OCI-M1 (cell line): ENCODE results near the gene UGCG.
A peak's percentile ranks its signal among the peaks of the same experiment; 100 is the strongest.
"Not testable (repeated sequence)": the region's sequence is repeated elsewhere in the genome, so short reads cannot be mapped to it uniquely, and the experiment has no call there.

Source experiments
- DNase-seq: peaks from one replicate; lab custom pipeline; 2025; lab: John Stamatoyannopoulos, UW

Gene UGCG

DNA sequence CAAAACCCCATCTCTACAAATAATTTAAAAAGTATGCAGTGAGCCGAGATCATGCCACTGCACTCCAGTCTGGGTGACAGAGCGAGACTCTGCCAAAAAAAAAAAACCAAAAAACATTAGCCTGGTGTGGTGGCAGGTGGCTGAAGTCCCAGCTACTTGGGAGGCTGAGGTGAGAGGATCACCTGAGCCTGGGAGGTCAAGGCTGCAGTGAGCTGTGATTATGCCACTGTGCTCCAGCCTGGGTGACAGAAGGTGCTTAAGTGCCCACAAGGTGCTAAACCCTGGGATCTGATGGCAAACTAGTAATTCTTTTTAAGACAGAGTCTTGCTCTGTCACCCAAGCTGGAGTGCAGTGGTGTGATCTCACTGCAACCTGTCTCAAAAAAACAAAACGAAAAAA lies 5.7 kb upstream of the UGCG start:
- not testable (repeated sequence) for DNase-seq

DNA sequence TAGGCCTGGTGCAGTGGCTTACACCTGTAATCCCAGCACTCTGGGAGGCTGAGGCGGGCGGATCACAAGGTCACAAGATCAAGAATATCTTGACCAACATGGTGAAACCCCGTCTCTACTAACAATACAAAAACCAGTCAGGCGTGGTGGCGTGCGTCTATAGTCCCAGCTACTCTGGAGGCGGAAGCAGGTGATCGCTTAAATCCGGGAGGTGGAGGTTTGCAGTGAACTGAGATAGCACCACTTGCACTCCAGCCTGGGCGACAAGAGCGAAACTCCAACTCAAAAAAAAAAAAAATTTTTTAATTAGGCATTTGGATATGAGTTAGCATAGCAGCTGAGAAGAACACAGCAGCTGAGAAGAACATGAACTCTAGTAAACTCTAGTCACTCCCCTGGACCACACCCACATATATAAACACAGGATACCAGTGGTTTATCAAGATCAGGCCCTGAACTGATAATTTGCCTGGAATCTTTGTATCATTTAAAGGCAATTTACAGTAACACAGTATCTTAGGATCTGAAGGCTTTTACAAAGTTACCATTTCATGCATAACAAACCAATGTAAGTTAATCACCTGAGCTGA lies 4.6 kb upstream of the UGCG start:
- peak; percentile 54 for DNase-seq

GRCh38 chr9:111896942-111897600 lies 457 bp downstream of the UGCG start:
- DNase-seq, result no peak

- DNase-seq, result peak; percentile 73
These were observed 1.1 kb downstream of the UGCG start for GRCh38 chr9:111897601-111898137.

DNA sequence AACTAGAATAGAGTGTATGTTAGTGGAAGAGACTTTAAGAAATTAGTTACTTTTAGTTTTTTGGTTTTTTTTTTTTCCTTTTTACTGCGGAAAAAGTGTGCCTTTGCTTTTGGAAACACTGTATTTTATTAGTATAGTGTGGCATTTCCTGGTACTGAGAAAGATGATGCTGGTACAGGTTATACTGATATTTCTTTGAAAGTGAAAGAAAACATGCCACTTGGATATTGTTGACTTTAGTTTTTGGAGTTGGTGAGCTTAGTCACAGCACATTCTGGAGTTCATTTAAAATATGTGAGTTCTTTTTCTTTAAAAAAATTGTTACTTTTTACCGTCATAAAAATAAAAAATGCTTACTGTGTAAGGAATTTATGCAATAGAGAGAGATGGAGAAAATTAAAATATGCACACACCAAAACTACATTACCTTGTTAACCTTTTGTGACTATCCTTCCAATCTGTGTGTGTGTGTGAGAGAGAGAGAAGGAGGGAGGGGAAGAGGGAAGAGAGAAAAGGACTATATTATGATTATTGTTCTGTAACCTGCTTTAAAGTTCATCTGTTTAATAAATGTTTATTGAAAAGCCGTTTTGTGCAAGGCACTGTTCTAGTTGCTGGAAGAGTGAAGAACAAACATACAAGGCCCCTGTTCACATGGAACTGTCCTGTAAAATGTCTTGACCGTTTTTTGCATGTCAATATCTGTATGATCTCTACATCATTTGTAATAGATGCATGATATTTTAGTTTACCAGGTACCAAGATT lies 1.9 kb downstream of the UGCG start:
- peak; percentile 51 for DNase-seq

- DNase-seq, result no peak
These were observed 3.7 kb downstream of the UGCG start for GRCh38 chr9:111900151-111900857.

- no peak for DNase-seq
These were observed 4.4 kb downstream of the UGCG start for GRCh38 chr9:111900858-111901612.

- no peak for DNase-seq
These were observed 6.0 kb downstream of the UGCG start for GRCh38 chr9:111902391-111903139.

GRCh38 chr9:111903535-111903934 lies 6.9 kb downstream of the UGCG start:
- DNase-seq, result not testable (repeated sequence)

GRCh38 chr9:111904026-111904425 lies 7.4 kb downstream of the UGCG start:
- DNase-seq, result no peak

DNA sequence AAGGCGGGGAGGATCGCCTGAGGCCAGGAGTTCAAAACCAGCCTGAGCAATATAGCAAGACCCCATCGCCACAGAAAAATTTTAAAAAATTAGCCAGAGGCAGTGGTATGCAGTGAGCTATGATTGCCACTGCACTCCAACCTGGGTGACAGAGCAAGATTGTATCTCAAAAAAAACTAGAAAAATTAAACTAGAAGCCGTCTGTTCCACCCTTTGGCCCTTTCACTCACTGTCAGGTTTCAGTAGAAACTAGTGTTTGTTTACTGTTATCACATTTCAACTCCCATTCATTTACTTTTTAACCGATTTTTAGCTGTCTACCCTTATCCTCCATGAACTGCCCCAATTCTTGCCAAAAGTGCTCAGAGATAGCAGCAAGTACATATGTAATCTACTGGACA lies 8.3 kb downstream of the UGCG start:
- no peak for DNase-seq

DNA sequence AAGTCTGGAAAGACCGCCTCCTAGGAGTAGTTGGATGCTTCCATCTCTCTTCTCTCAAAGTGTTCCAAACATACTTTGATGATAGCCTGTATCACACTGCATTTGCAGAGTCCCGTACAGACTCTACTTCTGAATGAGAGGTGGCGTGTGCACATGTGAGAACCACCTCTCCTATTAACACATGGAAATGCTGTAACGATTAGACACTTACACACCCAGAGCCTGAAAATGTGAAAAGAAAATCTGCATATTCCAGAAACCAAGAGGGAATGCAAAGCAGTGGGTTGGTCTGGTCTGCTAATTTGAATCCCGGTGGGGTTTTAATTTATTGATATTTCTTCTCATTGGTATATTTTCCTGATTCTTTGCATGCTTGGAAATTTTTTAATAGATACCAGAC lies 10.5 kb downstream of the UGCG start:
- no peak for DNase-seq

- peak; percentile 19 for DNase-seq
These were observed 12.8 kb downstream of the UGCG start for GRCh38 chr9:111909444-111909843.

DNA sequence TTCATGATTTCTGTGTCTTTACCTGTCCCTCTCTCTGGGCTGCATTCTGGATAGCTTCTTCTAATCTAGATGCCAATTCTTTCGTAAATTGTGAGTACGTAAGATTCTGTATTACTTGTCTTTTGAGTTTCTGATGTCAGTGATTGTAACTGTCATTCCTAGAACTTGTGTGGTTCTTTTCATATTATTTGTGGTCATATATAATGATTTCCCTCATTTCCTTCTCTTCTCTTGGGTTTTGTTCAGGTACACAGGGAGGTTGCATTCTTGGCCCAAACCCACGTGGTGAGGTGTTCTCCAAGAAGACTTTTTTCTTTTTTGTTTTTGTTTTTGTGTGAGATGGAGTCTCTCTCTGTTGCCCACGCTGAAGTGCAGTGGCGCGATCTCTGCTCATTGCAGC lies 13.8 kb downstream of the UGCG start:
- DNase-seq, result no peak

- DNase-seq, result no peak
These were observed 16.5 kb downstream of the UGCG start for GRCh38 chr9:111913159-111913558.

DNA sequence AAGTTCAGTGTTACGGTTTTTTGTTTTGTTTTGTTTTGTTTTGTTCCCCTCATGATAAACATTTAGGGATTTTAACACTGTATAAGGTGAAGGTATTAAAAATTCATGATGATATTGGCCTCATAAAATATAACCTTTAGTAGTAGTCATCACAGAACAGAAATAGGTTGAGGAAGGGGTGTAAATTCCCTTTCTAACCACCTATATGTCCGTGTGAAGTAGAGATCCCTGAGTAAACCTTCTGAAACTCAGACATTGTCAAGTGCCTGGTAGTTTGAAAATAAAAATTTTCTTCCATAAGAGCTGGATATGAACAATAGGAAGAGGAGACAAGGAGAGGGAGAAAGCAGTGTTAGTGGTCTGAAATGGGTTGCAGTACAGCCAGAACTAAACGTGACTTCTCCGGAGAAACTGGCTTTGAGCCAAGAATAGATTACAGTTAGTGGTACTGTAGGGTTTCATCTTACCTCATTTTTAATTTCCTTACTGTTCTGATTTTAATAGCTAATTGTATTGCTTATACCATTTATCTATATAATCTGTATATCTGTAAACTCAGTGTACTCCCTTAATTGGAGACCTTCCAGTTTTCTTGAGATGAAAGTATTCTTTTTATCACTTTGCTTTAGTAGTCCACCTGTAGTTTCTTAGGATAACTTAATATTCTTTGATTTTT lies 18.3 kb downstream of the UGCG start:
- DNase-seq, result peak; percentile 46

DNA sequence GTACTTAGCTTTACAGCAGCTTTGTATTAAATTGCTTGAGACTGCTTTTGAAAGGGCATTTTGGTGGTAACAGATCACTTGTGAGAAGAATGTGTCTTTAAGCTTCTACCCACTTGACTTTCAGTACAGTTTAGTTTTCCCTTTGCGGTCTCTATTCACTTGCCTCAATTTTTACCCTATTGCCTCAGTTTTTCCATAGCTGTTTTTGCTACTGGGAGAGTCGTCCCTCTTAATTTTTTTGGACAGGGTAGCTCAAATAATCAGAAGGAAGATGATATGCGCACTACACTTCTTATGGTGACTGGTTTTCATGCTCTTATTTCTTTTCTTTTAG lies 18.8 kb downstream of the UGCG start:
- no peak for DNase-seq

GRCh38 chr9:111916234-111916645 lies 19.6 kb downstream of the UGCG start:
- DNase-seq, result no peak

- DNase-seq, result no peak
These were observed 20.6 kb downstream of the UGCG start for GRCh38 chr9:111917201-111917600.

- DNase-seq, result no peak
These were observed 21.4 kb downstream of the UGCG start for GRCh38 chr9:111917980-111918379.
